Trophoblast cell (in vitro differentiated cells and primary cell): ENCODE measurements around the gene KTN1.

ENCODE experiments used
- DNase-seq, 2 donors: peaks; one replicate each; pipeline ENCODE4 v3.0.0-alpha.2; 2016
- H2AFZ ChIP-seq: 2 replicates; pipeline ENCODE4 v1.6.1; 2013; ENCODE audit warnings: low read length, moderate library complexity, mild to moderate bottlenecking; ENCODE audit not compliant: insufficient read depth, poor library complexity
- H2AK5ac ChIP-seq: 2 replicates; pipeline ENCODE4 v1.6.1; 2013; ENCODE audit warnings: mild to moderate bottlenecking, low read length
- H2BK120ac ChIP-seq: 2 replicates; pipeline ENCODE4 v1.6.1; 2013; ENCODE audit warnings: low read length, mild to moderate bottlenecking, moderate library complexity; ENCODE audit not compliant: insufficient read depth, poor library complexity
- H2BK12ac ChIP-seq: 2 replicates; pipeline ENCODE4 v1.6.1; 2013; ENCODE audit warnings: mild to moderate bottlenecking, low read length, moderate library complexity
- H2BK5ac ChIP-seq: 2 replicates; pipeline ENCODE4 v1.6.1; 2013; ENCODE audit warnings: low read length, low read depth, moderate library complexity, mild to moderate bottlenecking; ENCODE audit not compliant: poor library complexity
- H3K14ac ChIP-seq: 2 replicates; pipeline ENCODE4 v1.6.1; 2013; ENCODE audit warnings: mild to moderate bottlenecking, low read length
- H3K18ac ChIP-seq: 2 replicates; pipeline ENCODE4 v1.6.1; 2013; ENCODE audit warnings: mild to moderate bottlenecking, low read length
- H3K23ac ChIP-seq: 2 replicates; pipeline ENCODE4 v1.6.1; 2013; ENCODE audit warnings: low read length
- H3K27ac ChIP-seq: 2 replicates; pipeline ENCODE4 v1.5.1; 2013; ENCODE audit warnings: low read depth, mild to moderate bottlenecking, inconsistent platforms, low read length, moderate library complexity
- H3K27me3 ChIP-seq: 2 replicates; pipeline ENCODE4 v1.6.1; 2013; ENCODE audit warnings: inconsistent platforms, mild to moderate bottlenecking, low read length, moderate library complexity; ENCODE audit not compliant: insufficient read depth
- H3K36me3 ChIP-seq, 2 experiments: 1 replicate in 1 of 2; 2 replicates in 1 of 2; pipeline ENCODE4 v1.6.1; 2013; ENCODE audit warnings: low read length in 2 of 2, mild to moderate bottlenecking in 2 of 2, moderate library complexity in 1 of 2; ENCODE audit not compliant: insufficient read depth in 2 of 2, control insufficient read depth in 1 of 2
- H3K4ac ChIP-seq: 2 replicates; pipeline ENCODE4 v1.6.1; 2013; ENCODE audit warnings: low read depth, mild to moderate bottlenecking, low read length, moderate library complexity
- H3K4me1 ChIP-seq, 2 experiments: 1 replicate in 1 of 2; 2 replicates in 1 of 2; pipeline ENCODE4 v1.6.1; 2013; ENCODE audit warnings: low read length in 2 of 2, mild to moderate bottlenecking in 2 of 2, moderate library complexity in 1 of 2; ENCODE audit not compliant: insufficient read depth in 2 of 2, control insufficient read depth in 1 of 2
- H3K4me2 ChIP-seq: 2 replicates; pipeline ENCODE4 v1.6.1; 2013; ENCODE audit warnings: inconsistent platforms, mild to moderate bottlenecking, low read length, moderate library complexity
- H3K4me3 ChIP-seq: 2 replicates; pipeline ENCODE4 v1.5.1; 2013; ENCODE audit warnings: mild to moderate bottlenecking, low read depth, low read length, inconsistent platforms
- H3K79me1 ChIP-seq: one replicate; pipeline ENCODE4 v1.6.1; 2013; ENCODE audit warnings: low read length
- H3K79me2 ChIP-seq: 2 replicates; pipeline ENCODE4 v1.6.1; 2013; ENCODE audit warnings: low read length, mild to moderate bottlenecking; ENCODE audit not compliant: control insufficient read depth, insufficient read depth, poor library complexity
- H3K9ac ChIP-seq: 2 replicates; pipeline ENCODE4 v1.6.1; 2013; ENCODE audit warnings: mild to moderate bottlenecking, low read length
- H3K9me3 ChIP-seq: 2 replicates; pipeline ENCODE4 v1.6.1; 2013; ENCODE audit warnings: low read depth, mild to moderate bottlenecking, control low read depth, inconsistent platforms, low read length; ENCODE audit not compliant: insufficient read depth
- H4K12ac ChIP-seq: 2 replicates; pipeline ENCODE4 v1.6.1; 2013; ENCODE audit warnings: low read depth, mild to moderate bottlenecking, low read length, moderate library complexity
- H4K8ac ChIP-seq: 2 replicates; pipeline ENCODE4 v1.6.1; 2013; ENCODE audit warnings: low read depth, mild to moderate bottlenecking, low read length, moderate library complexity
- H4K91ac ChIP-seq: one replicate; pipeline ENCODE4 v1.6.1; 2013; ENCODE audit warnings: low read depth, mild to moderate bottlenecking, low read length, moderate library complexity
- WGBS: extraction: QIAGEN DNeasy Blood & Tissue Kit; methylation state at CpG from one replicate; pipeline ENCODE4 v1.1.7; 2013; ENCODE audit warnings: missing lambda C conversion rate; ENCODE audit not compliant: insufficient read length, insufficient coverage; ENCODE audit errors: extremely low coverage; 5-methylcytosine and 5-hydroxymethylcytosine counted together

KTN1 gene

GRCh38 chr14:55645145-55645544 lies 65.1 kb downstream of the KTN1 start:
- DNase-seq = peak in 1 of 2 donors; percentile 5
- H3K14ac ChIP-seq = no peak overlapping the region
- H2AFZ ChIP-seq = no peak overlapping the region
- no peak overlapping the region for H3K9ac ChIP-seq
- H3K27me3 ChIP-seq = no peaks in the 10 kb centered on the region
- no peak overlapping the region for H2AK5ac ChIP-seq
- H3K79me1 ChIP-seq = no peaks in the 10 kb centered on the region
- no peak overlapping the region for H2BK12ac ChIP-seq
- H3K79me2 ChIP-seq = no peaks in the 10 kb centered on the region
- no peak overlapping the region for H3K4me3 ChIP-seq
- no CpG with 5 or more reads among the region's 1 CpG for WGBS
- H3K4me1 ChIP-seq = no peaks in the 10 kb centered on the region
- H3K23ac ChIP-seq = no peak overlapping the region
- H3K27ac ChIP-seq = no peak overlapping the region
- H4K91ac ChIP-seq = no peak overlapping the region
- H3K9me3 ChIP-seq = no peaks in the 10 kb centered on the region
- H3K36me3 ChIP-seq = peaks cover 5% of the 10 kb centered on the region in 2 experiments
- no peak overlapping the region for H4K12ac ChIP-seq
- H4K8ac ChIP-seq = no peak overlapping the region
- no peak overlapping the region for H2BK5ac ChIP-seq
- H3K4me2 ChIP-seq = no peak overlapping the region
- H3K4ac ChIP-seq = no peak overlapping the region
- no peak overlapping the region for H3K18ac ChIP-seq
- H2BK120ac ChIP-seq = no peak overlapping the region

- H2BK12ac ChIP-seq = no peak overlapping the region
- no CpG with 5 or more reads among the region's 2 CpGs for whole genome bisulfite sequencing
- H3K23ac ChIP-seq = no peak overlapping the region
Measured at GRCh38 chr14:55645845-55646832, 66.1 kb downstream of the KTN1 start.

GRCh38 chr14:55650992-55651391 lies 71.0 kb downstream of the KTN1 start:
- Histone ChIP-seq H2BK12ac (no peak overlapping the region), H3K9ac (no peak overlapping the region)

More at GRCh38 chr14:55645845-55646832, 66.1 kb downstream of the KTN1 start:
- Histone ChIP-seq H2BK5ac (no peak overlapping the region), H3K27ac (no peak overlapping the region), H2AK5ac (no peak overlapping the region), H3K4ac (no peak overlapping the region), H3K36me3 (peaks cover 5% of the 10 kb centered on the region in 2 experiments), H3K18ac (no peak overlapping the region), H3K14ac (no peak overlapping the region), H3K79me2 (no peaks in the 10 kb centered on the region), H4K8ac (no peak overlapping the region), H3K4me2 (no peak overlapping the region), H2AFZ (no peak overlapping the region), H2BK120ac (no peak overlapping the region), H3K9me3 (no peaks in the 10 kb centered on the region), H3K79me1 (no peaks in the 10 kb centered on the region), H3K9ac (no peak overlapping the region), H3K4me3 (no peak overlapping the region), H4K12ac (no peak overlapping the region), H4K91ac (no peak overlapping the region), H3K4me1 (no peaks in the 10 kb centered on the region), H3K27me3 (no peaks in the 10 kb centered on the region)
- no peak for DNase-seq

GRCh38 chr14:55654243-55654642 lies 74.2 kb downstream of the KTN1 start:
- H2AFZ ChIP-seq = no peak overlapping the region
- no peak for DNase-seq
- no CpG with 5 or more reads among the region's 2 CpGs for WGBS
- no peak overlapping the region for H3K23ac ChIP-seq
- H2BK5ac ChIP-seq = no peak overlapping the region
- no peak overlapping the region for H3K14ac ChIP-seq
- no peaks in the 10 kb centered on the region for H3K27me3 ChIP-seq
- no peaks in the 10 kb centered on the region for H3K79me2 ChIP-seq
- H3K79me1 ChIP-seq = no peaks in the 10 kb centered on the region
- no peak overlapping the region for H2BK12ac ChIP-seq
- no peak overlapping the region for H3K4me3 ChIP-seq
- H4K12ac ChIP-seq = no peak overlapping the region
- no peak overlapping the region for H3K4ac ChIP-seq
- peaks cover 12 to 15% of the 10 kb centered on the region in 2 experiments for H3K36me3 ChIP-seq
- H3K4me1 ChIP-seq = no peaks in the 10 kb centered on the region
- no peak overlapping the region for H3K9ac ChIP-seq
- no peak overlapping the region for H4K91ac ChIP-seq
- no peak overlapping the region for H2AK5ac ChIP-seq
- H4K8ac ChIP-seq = no peak overlapping the region
- H2BK120ac ChIP-seq = no peak overlapping the region
- H3K4me2 ChIP-seq = no peak overlapping the region
- no peak overlapping the region for H3K18ac ChIP-seq
- H3K27ac ChIP-seq = no peak overlapping the region
- H3K9me3 ChIP-seq = no peaks in the 10 kb centered on the region

More at GRCh38 chr14:55650992-55651391, 71.0 kb downstream of the KTN1 start:
- Histone ChIP-seq H3K14ac (no peak overlapping the region), H4K8ac (no peak overlapping the region), H2BK120ac (no peak overlapping the region), H2BK5ac (no peak overlapping the region), H3K79me2 (no peaks in the 10 kb centered on the region), H4K91ac (no peak overlapping the region), H3K23ac (no peak overlapping the region), H3K4ac (no peak overlapping the region), H3K27ac (no peak overlapping the region), H3K4me3 (no peak overlapping the region), H3K79me1 (no peaks in the 10 kb centered on the region), H3K4me2 (no peak overlapping the region), H3K9me3 (no peaks in the 10 kb centered on the region), H3K4me1 (no peaks in the 10 kb centered on the region), H3K27me3 (no peaks in the 10 kb centered on the region), H4K12ac (no peak overlapping the region), H3K18ac (no peak overlapping the region), H2AK5ac (no peak overlapping the region), H2AFZ (no peak overlapping the region), H3K36me3 (peaks cover 7 to 10% of the 10 kb centered on the region in 2 experiments)
- DNase-seq = no peak
- no CpG with 5 or more reads among the region's 1 CpG for WGBS
